GM21526 (cell line): ENCODE measurements around the gene HSD11B1L.

Experiments used
- ATAC-seq: cut with Tn5 transposase; IDR thresholded peaks from one replicate; pipeline ENCODE4 v1.9.1; 2021; ENCODE audit warnings: moderate library complexity; ENCODE audit not compliant: unreplicated experiment, low FRiP score

The HSD11B1L gene, protein sequence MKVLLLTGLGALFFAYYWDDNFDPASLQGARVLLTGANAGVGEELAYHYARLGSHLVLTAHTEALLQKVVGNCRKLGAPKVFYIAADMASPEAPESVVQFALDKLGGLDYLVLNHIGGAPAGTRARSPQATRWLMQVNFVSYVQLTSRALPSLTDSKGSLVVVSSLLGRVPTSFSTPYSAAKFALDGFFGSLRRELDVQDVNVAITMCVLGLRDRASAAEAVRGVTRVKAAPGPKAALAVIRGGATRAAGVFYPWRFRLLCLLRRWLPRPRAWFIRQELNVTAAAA

DNA sequence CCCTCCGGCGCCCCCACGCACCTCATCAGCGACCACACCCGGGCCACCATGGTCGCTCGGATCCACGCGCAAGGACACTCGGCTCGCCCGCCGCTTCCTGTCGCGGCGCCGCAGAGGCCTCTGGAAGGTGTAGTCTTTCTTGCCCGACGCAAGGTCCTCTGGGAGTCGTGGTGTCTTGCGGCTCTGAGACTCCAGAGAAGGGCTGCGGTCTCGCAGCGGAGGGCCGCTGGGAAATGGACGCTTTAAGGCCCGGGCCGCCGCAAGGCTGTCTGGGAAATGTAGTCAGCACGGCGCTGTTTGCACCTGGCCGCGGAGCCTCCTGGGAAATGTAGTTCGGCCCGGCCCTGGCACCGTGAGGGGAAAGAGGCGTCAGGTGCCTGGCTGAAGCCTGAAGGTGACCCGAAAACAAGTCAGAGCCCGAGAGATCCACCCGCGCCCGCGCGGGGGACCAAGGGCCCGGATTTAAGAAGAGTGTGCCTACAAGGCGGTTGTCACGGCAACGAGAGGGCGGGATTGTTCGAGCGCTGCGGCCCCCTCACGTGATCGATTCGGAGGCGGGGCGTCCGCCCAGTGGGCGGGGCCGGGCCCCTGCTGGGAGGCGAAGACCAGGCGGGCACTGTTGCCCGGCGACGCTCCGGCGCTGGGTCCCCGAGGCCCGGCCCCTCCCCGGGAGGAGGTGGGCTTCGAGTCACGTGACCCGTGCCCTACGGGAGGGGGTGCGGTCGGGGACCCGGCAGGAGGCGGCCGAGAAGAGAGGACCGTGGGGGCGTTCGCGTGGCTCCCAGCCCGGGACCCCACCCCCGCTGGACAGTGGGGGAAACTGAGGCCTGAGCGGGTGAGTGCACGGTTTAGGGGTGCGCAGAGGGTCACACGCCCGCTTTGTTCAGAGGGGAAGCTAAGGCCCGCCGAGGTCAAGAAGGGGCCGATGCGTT lies at the start of gene HSD11B1L, which contains the start of gene MICOS13:
Gene HSD11B1L, plus strand, starts transcription at position 591 of the 932 bp plus-strand sequence. CDS start 3,806 bp downstream, outside the sequence.
Gene MICOS13, minus strand, starts transcription at position 80 of the 932 bp plus-strand sequence. Its CDS starts 30 bp downstream, at position 50.
- ATAC-seq, result peak; percentile 68

DNA sequence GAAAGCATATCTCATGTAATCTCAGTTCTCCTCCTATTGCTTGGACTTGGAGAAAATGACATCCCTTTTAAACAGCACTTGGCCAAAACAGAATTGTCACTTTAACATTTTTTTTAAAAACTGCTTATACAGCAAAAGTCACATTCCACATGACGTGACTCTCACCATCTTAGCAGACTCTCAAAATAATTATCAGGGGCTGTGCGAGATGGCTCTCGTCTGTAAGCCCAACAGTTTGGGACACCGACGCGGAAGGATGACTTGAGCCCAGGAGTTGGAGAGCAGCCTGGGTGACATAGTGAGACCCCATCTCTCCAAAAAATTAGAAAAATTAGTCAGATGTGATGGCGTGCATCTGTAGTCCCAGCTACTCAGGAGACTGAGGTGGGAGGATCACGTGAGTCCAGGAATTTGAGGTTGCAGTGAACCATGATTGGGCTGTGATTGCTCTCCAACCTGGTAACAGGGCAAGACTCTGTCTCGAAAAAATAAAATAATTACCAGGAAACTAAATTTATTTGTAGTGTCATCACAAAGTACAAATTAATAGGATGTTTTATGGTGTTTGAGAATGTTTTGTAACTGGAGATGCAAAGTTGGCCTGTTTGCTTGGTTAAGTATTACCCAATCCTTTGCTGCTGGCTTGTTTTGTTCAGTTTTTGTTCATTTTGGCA lies 49.1 kb upstream of the HSD11B1L start:
- ATAC-seq, result no peak

DNA sequence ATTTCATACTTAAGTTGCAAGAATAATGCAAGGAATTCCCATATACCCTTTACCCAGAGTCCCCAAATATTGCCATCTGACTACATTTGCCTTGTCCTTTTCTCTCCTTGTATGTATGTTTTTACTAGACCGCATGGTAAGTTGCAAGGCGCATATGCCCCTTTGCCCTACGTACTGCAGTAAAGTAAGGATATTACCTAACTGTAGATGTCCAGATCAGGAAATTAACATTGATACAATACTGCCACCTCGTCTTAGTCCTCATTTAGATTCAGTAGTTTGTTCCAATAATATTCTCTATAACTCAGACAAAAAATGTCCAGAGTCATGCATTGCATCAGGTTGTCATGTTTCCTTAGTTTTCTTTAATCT lies 48.6 kb upstream of the HSD11B1L start:
- ATAC-seq, result no peak

DNA sequence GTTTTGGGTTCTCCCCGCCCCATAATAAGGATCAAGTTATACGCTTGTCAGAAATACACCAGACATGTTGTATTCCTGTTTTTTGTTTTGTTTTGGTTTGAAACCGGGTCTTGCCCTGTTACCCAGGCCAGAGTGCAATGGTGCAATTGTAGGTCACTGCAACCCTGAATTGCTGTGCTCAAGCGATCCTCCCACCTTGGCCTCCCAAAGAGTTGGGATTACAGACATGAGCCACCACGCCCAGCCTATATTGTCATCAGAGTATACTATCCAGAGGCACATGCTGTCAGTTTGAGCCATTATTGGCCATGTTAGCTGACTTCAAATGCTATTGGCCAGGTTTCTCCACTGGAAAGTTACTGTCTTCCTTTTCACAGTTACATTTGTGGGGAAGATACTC lies 48.2 kb upstream of the HSD11B1L start:
- no peak for ATAC-seq

DNA sequence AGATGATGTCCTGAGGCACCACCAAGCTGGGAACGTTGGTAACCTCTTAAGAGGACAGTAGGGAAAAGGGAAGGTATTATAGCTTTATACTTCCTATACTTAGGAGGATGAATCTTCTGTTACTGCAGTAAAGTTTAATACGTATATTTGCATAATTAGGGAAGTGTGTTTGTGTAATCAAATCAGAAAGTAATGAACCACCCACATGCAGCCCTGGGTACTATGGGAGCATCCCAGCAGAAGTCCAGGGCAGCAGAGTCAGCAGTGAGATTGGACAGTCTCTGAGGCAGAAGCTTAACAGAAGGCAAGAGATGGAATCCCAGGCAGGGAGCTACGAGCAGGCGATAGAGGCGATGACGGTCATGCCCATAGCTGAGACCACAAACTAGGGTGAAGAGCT lies 45.4 kb upstream of the HSD11B1L start:
- ATAC-seq, result no peak

DNA sequence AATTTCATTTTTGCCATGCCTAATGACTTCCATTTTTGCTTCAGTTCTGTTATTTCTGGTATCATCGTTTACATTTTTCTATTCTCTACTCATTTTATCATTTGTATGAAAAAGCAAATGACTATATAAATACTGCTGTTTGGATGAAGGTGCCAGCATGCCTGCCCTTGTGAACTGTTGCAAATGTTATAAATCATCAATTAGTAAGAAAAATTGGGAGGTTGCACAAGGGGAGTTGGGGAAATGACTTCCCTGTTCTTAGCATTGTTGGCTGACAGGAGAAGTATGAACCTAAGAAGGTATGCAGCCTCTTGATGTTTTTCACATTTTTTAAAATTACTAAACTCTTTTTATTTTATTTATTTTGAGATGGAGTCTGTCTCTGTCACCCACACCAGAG lies 42.9 kb upstream of the HSD11B1L start:
- no peak for ATAC-seq

DNA sequence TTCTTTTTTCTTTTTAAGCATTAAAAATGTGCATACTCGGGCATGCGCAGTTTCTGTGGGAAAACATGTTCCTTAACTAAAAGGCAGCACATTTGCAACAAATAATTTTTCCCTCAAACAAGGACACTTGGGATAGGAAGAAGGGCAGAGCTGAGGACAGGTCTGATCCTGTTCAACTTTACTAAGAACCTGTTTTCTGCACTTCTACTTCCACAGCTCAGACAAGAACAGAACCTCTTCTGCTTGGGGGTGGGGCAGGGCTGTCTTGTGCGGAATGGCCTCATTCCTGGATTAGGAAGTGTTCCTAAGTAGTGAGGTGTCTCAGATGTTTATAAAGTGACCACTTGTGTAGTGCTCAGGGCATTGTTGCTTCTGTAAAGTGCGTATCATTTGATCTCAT lies 39.7 kb upstream of the HSD11B1L start:
- no peak for ATAC-seq

DNA sequence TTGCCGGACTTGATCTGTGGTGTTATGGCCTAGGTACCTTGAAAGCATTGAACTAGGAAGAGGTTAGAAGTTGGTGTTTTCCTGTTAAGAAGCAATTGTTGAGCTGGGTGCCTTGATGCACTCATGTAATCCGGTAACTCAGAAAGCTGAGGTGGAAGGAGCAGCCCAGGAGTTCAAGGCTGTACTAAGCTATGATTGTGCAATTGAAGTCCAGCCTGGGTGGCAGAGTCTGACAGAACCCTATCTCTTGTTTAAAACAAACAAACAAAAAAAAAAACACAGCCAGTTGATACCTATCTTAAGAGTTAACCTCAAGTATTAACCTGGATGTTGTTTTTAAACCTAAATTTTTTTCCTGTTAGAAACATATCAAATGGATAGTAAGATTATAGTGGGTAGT lies 38.6 kb upstream of the HSD11B1L start:
- no peak for ATAC-seq

DNA sequence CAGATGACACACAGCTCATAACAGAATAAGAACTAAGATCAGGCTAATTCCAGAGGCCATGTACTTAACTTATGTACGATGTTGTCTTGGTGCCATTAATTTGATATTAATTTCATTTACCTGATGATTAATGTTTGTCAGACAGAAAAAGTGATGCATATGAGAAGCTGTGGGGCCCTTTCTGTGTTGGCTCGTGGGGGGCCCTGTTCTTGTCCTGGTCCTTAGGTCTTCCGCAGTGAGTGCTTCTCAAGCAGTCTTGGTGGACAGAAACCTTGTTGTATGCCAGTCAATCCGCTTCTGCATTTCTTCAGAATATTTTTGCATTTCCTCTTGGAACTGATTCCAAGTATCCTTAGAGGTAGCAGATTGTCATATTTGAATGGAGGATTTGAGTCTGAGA lies 37.8 kb upstream of the HSD11B1L start:
- no peak for ATAC-seq

DNA sequence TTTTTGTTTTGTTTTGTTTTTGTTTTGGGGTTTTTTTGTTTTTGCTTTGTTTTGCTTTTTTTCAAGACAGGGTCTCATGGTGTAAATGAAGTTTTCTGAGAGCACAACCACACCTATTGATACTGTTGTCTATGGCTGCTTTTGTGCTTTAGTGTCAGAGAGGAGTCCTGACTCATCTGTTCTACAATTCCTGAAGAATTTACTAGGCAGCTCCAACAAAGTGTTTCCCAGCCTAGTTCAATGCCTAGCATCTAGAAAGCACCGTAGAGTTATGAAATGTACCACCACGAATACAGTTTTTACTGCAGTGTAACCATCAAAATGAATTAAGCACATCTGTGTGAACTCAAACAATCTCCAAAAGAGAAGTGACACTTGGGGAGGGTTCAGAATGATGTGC lies 36.8 kb upstream of the HSD11B1L start:
- no peak for ATAC-seq

DNA sequence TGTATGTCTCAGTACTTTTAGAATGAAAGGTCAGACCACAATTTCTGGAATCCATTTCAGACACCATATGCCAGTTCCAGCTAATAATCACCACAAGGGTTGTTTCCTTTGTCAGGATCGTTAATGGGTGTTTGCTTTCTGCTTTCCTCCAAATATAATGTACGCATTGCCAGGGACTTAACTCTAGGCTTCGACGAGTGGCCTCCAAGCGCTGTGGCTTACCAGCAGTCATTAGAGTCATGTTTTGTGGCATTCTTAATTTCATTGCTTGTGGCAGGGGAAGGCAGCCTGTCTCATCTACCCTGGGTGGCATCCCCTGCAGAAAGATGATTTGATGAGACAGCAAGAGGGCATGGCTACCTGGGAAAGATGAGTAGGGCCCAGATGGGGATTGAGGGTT lies 35.4 kb upstream of the HSD11B1L start:
- no peak for ATAC-seq

DNA sequence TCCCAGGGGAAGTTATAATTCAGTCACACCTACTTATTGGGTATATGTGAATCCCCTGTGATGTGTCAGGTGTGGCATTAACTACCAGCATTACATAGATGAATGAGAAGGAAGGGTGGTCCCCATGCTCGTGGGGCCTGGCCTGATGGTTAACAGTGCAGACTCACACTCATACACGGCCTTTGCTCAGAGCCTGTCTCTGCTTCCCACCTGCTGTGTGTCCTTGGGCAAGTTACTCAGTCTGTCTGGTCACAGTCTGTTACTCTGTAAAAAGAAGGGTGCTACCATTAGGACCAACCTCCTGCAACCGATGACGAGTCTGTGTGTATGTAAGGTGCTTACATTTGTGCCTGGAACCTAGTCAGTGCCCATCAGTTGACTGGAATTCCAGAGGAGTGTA lies 34.1 kb upstream of the HSD11B1L start:
- no peak for ATAC-seq

DNA sequence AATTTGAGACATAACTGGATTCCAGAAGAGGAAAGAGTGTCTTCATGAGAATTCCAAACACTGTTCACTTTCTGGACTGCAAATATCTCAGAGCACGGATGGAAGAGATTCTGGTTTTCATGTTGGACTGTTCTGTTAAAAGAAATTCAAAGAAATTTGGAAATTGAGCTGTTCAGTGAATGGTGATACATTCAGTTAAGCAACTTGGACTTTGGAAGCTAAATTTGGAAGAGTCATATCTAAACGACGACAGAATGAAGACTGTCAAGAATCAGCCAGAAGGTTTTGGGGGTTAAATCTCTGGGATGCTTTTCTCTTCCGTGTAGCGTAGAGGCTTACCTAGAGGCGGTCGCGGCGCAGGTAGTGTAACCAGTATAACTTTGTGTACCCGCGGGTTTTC lies 32.4 kb upstream of the HSD11B1L start:
- no peak for ATAC-seq

DNA sequence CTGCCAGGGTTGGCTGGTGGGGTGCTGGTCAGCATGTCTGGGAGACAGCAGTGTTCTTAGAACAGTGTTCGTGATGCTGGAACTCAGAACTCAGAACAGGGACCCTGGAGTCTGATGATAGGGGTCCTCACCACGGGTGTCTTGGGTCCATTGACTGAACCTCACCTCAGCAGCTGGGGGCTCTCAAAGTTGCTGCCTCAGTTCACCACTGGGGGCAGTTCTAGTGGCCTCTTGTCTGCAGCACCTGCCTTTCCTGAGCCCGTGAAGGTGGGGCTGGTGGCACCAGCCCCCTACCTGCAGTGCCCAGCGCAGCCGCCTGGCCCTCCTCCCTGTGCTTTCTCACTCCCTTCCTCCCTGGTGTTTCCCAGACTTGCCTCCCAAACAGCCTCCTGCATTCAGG lies 29.5 kb upstream of the HSD11B1L start:
- no peak for ATAC-seq

DNA sequence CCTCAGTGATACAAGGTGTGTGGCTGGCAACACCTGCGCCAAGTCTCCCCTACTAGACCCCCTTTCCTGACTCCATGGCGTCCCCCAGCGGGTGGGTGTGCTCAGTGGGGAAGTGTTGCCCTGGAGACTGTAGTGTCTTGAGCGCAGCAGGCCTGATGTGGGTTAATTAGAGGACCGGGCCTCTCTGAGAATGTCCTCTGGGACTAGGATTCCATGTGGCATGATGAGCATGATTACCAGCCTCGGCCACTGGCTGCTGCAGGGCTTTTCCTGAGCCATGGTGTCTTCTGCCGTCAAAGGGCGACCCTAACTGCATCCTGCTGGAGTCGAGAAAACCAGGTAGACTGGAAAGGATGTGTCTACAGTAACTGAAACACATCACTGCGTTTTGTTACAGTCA lies 28.6 kb upstream of the HSD11B1L start:
- ATAC-seq, result no peak

DNA sequence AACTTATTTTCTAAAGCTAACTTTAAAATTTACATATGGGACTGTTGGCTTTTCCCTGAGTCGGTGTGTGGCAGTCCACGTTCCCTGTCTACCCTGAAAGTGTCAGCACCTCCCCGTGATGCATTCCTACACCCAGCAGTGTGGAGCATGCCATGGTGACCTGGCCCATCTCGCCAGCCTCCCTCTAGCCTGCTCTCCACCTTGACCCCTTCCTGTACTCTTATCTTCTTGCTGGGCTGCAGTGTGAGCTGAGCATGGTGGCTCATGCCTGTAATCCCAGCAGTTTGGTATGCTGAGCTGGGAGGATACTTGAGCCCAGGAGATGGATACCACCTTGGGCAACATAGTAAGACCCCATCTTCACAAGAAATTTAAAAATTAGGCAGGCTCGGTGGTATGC lies 25.9 kb upstream of the HSD11B1L start:
- no peak for ATAC-seq

DNA sequence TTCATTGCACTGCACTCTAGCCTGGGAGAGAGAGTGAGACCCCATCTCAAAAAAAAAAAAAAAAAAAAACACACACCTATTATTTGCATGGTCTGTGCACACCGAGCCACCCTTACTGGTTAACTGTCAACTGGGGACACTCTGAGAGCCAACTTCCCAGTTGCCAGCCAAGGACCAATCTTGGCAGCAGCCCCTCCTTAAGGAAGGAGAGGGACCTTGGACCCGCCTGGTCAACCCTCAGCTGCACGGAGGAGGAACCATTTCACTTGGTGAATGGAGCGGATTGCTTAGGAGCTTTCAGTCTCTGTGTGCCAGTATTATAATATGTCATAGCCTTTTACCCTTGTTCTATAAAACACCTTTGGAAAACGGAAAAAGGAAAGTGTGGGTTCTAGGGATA lies 25.4 kb upstream of the HSD11B1L start:
- ATAC-seq, result no peak

DNA sequence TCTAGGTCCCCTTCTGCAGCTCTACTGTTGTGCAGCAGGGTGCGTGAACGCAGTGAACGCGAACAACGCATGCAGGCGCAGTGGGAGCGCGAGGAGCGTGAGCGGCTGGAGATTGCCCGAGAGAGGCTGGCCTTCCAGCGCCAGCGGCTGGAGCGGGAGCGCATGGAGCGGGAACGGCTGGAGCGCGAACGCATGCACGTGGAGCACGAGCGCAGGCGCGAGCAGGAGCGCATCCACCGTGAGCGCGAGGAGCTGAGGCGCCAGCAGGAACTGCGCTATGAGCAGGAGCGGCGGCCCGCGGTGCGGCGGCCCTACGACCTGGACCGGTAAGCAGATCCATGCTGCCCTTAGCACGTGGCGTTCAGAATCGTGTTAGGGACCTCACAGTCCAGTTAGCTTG lies 19.3 kb upstream of the HSD11B1L start:
- ATAC-seq, result no peak

DNA sequence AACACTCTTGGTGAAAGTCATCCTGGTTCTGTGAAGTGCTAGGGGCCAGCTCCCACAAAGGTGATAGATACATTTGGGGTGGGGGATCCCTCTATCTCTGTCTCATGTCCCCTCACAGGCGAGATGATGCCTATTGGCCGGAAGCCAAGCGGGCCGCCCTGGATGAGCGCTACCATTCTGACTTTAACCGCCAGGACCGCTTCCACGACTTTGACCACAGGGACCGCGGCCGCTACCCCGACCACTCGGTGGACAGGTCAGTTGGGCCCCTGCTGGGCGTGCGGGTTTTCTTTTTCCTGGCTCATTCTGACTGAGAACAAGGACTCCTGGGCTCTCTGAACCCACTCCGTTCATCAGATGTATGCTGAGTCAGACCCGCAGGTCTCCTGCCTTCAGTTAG lies 16.9 kb upstream of the HSD11B1L start:
- ATAC-seq, result no peak

DNA sequence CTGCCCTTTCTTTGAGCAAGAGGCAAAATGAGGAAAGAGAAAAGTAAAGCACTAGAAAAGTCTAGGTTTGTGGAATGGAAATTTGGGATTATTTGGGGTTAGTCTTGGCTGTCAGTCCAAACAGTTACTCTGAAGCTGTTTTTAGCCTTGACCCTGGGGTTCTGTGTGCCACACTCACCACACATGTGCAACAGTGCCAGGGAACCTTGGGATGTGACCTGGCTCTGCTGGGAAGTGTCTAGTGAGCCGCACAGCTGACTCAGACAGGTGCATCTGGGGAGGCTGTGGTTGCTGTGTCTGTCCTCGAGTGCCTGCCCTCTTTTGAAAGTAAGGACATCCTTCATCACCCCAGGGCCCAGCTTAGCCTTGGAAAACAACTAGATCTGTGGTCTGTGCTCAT lies 16.3 kb upstream of the HSD11B1L start:
- ATAC-seq, result no peak

DNA sequence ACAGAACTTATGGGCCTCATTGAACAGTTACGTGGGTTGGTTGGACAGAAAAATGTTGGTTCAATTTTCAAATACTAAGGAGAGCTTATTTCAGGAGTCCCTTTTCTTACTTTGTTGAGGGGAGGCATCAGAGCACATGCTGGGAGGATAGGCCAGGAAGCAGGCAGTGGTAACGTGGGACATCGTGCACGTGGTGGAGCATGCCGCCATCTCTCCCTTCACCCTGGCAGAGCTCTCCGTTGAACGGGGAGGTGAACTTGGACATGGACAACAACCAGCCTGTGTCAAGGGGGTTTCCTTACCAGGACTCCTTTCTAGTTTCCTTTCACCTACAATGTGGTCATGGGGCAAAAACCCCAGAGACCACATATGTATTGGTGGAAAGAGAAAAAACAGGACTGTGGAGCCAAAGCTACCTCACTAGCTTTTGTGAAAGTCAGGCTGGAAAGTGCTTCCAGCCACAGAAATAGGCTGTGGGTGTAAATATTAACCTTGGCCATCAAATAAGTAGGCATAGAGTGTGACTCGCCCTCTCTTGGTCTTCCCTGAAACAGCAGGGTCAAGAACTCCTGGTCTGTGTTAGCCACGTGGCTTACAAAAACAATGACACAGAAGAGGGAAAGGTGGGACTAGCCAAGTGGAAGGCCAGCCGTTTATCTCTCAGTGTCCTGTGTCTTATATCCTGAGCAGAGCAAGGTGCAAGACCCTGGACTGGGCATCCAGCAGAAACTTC lies 14.9 kb upstream of the HSD11B1L start:
- no peak for ATAC-seq
